Measurements from ENCODE around the gene SERTAD3. TPM values are rescaled to one million over a fixed set of nuclear protein-coding genes. Genes with fewer than 3 reads are reported as not detected.

SERTAD3 gene
- polyA plus RNA-seq, 1 donor = 32.5 TPM

DNA sequence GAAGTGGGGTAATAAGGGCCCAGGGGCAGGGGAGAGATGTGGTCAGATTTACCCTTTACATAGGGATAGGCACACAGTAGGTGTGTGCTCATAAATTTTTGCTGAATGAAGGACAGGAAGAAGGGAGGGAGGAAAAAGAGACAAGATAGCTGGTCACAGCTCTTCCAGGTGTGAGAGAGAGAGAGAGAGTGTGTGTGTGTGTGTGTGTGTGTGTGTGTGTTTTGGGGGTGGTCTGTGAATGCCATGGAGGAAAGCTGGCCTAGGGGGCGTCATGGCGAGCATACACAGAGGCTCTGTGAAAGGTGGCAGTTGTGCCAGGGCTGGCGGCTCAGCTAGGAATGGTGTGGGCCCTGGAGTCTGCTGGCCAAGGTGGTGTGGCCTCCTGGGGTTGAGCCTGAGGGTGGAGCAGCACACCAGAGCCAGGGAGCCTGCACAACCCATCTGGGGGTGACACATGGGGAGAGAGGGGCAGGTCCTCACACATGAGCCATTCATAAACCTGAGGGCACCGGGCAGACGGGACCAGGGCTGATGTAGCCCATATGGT, 25.0 kb downstream of the SERTAD3 start:
- no peak for DNase-seq
- H3K4me1 ChIP-seq (ENCODE audit: control insufficient read depth, insufficient read depth, low read length) = peaks cover 24% of the 10 kb centered on the region
- H3K27ac ChIP-seq (ENCODE audit: low read length) = no peak overlapping the region
- H3K4me3 ChIP-seq (ENCODE audit: low read length) = no peak overlapping the region
- H3K27me3 ChIP-seq (ENCODE audit: control insufficient read depth, insufficient read depth, low read length) = no peaks in the 10 kb centered on the region
- H3K36me3 ChIP-seq (ENCODE audit: control insufficient read depth, insufficient read depth, low read length) = peaks cover 11% of the 10 kb centered on the region
- WGBS (ENCODE audit: insufficient coverage, low lambda C conversion rate) = no CpG with 5 or more reads among the region's 5 CpGs
- H3K9me3 ChIP-seq (ENCODE audit: control insufficient read depth, low read depth, low read length) = no peaks in the 10 kb centered on the region

DNA sequence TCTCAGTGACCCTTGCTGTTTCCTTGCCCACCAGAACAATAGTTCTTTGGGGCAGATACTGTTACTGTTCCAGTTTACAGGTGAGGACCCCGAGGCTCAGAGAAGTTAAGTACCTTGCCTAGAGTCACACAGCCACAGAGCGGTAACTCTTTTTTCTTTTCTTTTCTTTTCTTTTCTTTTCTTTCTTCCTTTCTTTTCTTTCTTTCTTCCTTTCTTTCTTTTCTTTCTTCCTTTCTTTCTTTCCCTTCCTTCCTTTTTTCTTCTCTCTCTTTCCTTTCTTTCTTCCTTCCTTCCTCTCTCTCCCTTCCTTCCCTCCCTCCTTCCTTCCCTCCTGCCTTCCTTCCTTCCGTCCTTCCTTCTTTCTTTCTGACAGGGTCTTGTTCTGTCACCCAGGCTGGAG, 26.1 kb downstream of the SERTAD3 start:
- Histone ChIP-seq H3K27me3 (ENCODE audit: control insufficient read depth, insufficient read depth, low read length) (no peaks in the 10 kb centered on the region), H3K27ac (ENCODE audit: low read length) (peak overlapping the region; percentile 71), H3K4me3 (ENCODE audit: low read length) (no peak overlapping the region), H3K9me3 (ENCODE audit: control insufficient read depth, low read depth, low read length) (no peaks in the 10 kb centered on the region), H3K4me1 (ENCODE audit: control insufficient read depth, insufficient read depth, low read length) (peaks cover 24% of the 10 kb centered on the region), H3K36me3 (ENCODE audit: control insufficient read depth, insufficient read depth, low read length) (peaks cover 8% of the 10 kb centered on the region)
- WGBS (ENCODE audit: insufficient coverage, low lambda C conversion rate) = 96% methylated on average over 2 of the region's 3 CpGs
- no peak for DNase-seq

DNA sequence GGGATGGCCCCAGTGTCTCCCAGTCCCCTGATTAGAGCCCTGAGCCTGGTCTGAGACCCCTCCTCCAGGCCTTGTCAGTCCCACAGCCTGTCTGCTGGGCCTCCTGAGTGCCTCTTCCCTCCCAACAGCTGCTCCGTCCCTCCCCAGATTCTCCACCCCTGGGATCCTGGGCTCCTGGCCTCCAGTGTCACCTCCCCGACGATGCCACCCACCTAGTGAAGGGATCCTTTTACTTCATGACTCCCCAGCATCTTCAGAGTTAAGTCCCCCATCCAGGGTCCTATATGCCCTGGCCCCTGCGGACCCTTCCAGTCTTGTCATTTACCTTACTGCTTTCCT, 26.5 kb downstream of the SERTAD3 start:
- H3K4me3 ChIP-seq (ENCODE audit: low read length) = no peak overlapping the region
- H3K9me3 ChIP-seq (ENCODE audit: control insufficient read depth, low read depth, low read length) = no peaks in the 10 kb centered on the region
- H3K4me1 ChIP-seq (ENCODE audit: control insufficient read depth, insufficient read depth, low read length) = peaks cover 24% of the 10 kb centered on the region
- no peak for DNase-seq
- WGBS (ENCODE audit: insufficient coverage, low lambda C conversion rate) = no CpG with 5 or more reads among the region's 4 CpGs
- peaks cover 4% of the 10 kb centered on the region for H3K36me3 ChIP-seq (ENCODE audit: control insufficient read depth, insufficient read depth, low read length)
- peak overlapping the region; percentile 71 for H3K27ac ChIP-seq (ENCODE audit: low read length)
- H3K27me3 ChIP-seq (ENCODE audit: control insufficient read depth, insufficient read depth, low read length) = no peaks in the 10 kb centered on the region

DNA sequence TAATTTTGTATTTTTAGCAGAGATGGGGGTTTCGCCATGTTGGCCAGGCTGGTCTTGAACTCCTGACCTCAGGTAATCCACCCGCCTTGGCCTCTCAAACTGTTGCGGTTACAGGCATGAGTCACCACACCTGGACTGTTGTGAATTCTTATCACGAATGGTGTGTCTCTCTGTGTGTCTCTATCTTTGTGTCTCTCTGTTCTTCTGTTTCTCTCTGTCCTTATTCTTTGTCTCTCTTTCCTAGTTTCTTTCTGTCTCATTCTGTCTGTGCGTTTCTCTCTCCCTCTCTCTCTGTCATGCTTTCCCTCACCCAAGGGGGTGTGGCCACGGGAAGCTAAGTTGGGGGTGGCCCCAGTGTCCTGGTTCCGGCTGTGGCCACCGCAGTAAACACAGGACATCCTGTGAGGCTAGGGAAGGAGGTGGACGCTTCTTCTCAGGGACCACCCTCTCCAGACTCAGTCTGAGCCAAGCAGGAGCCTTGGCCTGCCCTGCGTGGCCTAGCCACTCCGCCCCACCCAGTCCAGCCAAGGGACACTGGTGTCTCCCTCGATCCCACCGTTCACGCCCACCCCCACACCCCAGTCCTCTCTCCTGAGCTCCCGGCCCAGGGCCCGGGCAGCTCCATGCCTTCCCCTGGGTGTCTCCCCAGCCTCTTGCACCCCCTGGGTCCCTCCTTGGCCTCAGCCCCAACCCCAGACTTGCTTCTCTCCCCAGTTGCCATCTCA, 27.1 kb downstream of the SERTAD3 start:
- 24% methylated on average over 2 of the region's 16 CpGs for WGBS (ENCODE audit: insufficient coverage, low lambda C conversion rate)

DNA sequence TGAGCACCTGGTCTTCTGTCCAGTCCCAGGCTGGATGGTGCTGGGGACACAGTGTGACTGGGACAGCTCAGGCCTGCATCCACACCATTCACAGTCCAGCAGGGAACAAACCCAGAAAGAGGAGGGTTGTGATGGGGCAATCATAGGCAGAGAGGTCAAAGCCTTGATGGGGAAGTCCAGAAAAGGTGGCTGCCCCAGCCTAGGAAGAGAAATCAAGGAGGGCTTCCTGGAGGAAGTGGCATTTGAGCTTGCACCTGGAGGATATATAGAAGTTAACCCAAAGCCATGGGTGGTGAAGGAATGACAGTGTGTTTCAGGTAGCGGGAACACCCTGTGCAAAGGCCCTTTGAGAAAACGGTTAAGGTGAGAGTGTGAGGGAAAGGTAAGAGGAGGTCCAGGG, 28.4 kb downstream of the SERTAD3 start:
- H3K27ac ChIP-seq (ENCODE audit: low read length) = no peak overlapping the region
- DNase-seq = no peak
- no peaks in the 10 kb centered on the region for H3K36me3 ChIP-seq (ENCODE audit: control insufficient read depth, insufficient read depth, low read length)
- no peaks in the 10 kb centered on the region for H3K27me3 ChIP-seq (ENCODE audit: control insufficient read depth, insufficient read depth, low read length)
- 67% methylated on average over 1 of the region's 2 CpGs for WGBS (ENCODE audit: insufficient coverage, low lambda C conversion rate)
- no peaks in the 10 kb centered on the region for H3K9me3 ChIP-seq (ENCODE audit: control insufficient read depth, low read depth, low read length)
- peaks cover 29% of the 10 kb centered on the region for H3K4me1 ChIP-seq (ENCODE audit: control insufficient read depth, insufficient read depth, low read length)
- H3K4me3 ChIP-seq (ENCODE audit: low read length) = no peak overlapping the region

More for the DNA sequence above, 27.1 kb downstream of the SERTAD3 start:
- DNase-seq = peak; percentile 42 to 61
- H3K4me3 ChIP-seq (ENCODE audit: low read length) = no peak overlapping the region
- H3K9me3 ChIP-seq (ENCODE audit: control insufficient read depth, low read depth, low read length) = no peaks in the 10 kb centered on the region
- no peaks in the 10 kb centered on the region for H3K27me3 ChIP-seq (ENCODE audit: control insufficient read depth, insufficient read depth, low read length)
- peaks cover 26% of the 10 kb centered on the region for H3K4me1 ChIP-seq (ENCODE audit: control insufficient read depth, insufficient read depth, low read length)
- H3K27ac ChIP-seq (ENCODE audit: low read length) = peak overlapping the region; percentile 71
- no peaks in the 10 kb centered on the region for H3K36me3 ChIP-seq (ENCODE audit: control insufficient read depth, insufficient read depth, low read length)

DNA sequence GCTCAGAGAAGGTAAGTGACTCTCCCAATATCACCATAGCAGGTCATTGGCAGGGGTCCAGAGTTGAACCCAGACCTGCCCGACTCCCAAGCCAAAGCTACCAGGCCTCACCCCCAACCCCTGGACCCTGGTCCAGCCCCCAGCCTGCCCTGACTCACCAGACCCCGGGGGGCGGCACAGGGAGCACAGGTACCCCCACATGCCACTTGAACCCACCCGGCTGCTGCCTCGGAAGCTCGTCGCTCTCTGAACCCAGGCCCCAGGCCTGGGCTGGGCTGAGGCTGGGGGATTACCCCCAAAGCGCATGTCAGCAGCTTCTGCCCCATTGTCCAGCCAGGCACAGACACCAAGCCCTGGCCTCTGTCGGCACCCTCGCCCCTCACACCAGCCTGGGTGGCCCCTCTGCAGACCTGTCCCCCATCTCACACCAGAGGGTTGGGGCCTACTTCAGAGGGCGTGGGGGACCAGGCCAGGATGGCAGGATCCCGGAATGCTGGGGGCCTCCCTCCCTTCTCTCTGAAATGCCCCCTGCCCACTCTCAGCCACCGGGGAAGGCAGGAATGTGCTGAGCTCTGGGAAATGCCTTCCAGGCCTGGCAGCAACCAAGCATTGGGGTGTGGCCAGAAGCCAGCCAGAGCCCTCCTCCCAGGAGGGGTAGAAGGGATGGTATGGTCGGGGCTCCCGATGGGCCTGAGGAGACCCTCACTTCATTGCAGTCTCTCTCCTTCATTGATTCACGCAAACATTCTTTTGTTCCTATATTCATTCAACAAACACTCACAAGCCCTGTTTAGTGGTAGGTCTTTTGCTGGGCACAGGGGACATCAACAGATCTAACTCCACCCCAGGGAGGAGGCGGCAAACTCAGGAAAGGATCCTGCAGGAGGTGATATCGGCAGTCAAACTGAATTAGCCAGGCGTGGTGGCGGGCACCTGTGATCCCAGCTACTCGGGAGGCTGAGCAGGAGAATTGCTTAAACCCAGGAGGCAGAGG, 29.3 kb downstream of the SERTAD3 start:
- Histone ChIP-seq H3K36me3 (ENCODE audit: control insufficient read depth, insufficient read depth, low read length) (no peaks in the 10 kb centered on the region), H3K4me3 (ENCODE audit: low read length) (no peak overlapping the region), H3K27ac (ENCODE audit: low read length) (no peak overlapping the region), H3K4me1 (ENCODE audit: control insufficient read depth, insufficient read depth, low read length) (peaks cover 29% of the 10 kb centered on the region), H3K9me3 (ENCODE audit: control insufficient read depth, low read depth, low read length) (no peaks in the 10 kb centered on the region), H3K27me3 (ENCODE audit: control insufficient read depth, insufficient read depth, low read length) (no peaks in the 10 kb centered on the region)
- DNase-seq = no peak
- no CpG with 5 or more reads among the region's 21 CpGs for WGBS (ENCODE audit: insufficient coverage, low lambda C conversion rate)

DNA sequence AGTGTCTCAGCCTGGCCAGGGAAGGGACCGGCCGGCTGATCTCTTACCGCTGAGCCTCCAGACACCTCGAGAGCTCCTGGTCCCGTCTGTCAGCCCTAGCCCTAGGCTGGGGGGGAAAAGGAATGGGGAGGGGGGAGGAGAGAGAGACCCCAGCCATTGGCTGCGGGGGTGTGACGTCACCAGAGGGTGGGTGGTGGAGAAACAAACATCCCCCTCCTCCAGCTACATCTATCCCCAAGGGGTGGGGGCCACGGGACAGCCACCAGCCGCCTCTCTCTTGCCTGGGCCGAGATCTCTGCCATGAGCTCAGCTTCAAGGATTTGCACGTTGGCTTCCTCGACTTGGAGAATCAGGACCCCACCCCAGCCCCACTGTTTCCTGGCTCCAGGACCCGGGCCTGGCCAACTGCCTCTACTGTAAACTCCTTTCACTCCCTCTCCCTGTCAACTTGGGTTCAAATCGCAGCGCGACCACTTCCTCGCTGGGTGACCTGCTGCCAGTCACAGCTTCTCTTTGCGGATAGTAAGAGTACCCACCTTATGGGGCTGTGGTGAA, 30.8 kb downstream of the SERTAD3 start, which contains the start of gene PRX:
TSS of gene PRX (minus strand) at position 88 of the 555 bp plus-strand sequence. CDS start 5,446 bp downstream, outside the sequence.
- Histone ChIP-seq H3K4me1 (ENCODE audit: control insufficient read depth, insufficient read depth, low read length) (peaks cover 29% of the 10 kb centered on the region), H3K36me3 (ENCODE audit: control insufficient read depth, insufficient read depth, low read length) (no peaks in the 10 kb centered on the region), H3K27ac (ENCODE audit: low read length) (no peak within 1 kb of the TSS), H3K27me3 (ENCODE audit: control insufficient read depth, insufficient read depth, low read length) (no peaks in the 10 kb centered on the region), H3K9me3 (ENCODE audit: control insufficient read depth, low read depth, low read length) (no peaks in the 10 kb centered on the region), H3K4me3 (ENCODE audit: low read length) (no peak within 1 kb of the TSS)
- WGBS (ENCODE audit: insufficient coverage, low lambda C conversion rate) = no CpG with 5 or more reads among the region's 18 CpGs
- DNase-seq = no peak

DNA sequence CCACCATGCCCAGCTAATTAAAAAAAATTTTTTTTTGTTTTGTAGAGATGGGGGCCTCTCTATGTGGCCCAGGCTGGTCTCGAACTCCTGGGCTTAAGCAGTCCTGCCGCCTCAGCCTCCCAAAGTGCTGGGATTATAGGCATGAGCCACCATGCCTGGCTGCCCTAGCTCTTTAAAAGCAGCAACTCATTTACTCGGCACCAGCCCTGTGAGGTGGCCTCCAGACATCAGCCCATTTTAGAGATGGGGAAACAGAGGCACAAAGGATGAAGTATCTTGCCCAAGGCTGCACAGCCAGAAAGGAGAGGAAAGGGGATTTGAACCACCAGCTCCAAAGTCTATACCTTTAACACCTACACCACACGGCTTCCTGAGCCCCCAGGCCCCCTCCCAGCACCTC, 31.3 kb downstream of the SERTAD3 start:
- Histone ChIP-seq H3K4me1 (ENCODE audit: control insufficient read depth, insufficient read depth, low read length) (peaks cover 29% of the 10 kb centered on the region), H3K4me3 (ENCODE audit: low read length) (no peak overlapping the region), H3K27me3 (ENCODE audit: control insufficient read depth, insufficient read depth, low read length) (no peaks in the 10 kb centered on the region), H3K9me3 (ENCODE audit: control insufficient read depth, low read depth, low read length) (no peaks in the 10 kb centered on the region), H3K36me3 (ENCODE audit: control insufficient read depth, insufficient read depth, low read length) (no peaks in the 10 kb centered on the region), H3K27ac (ENCODE audit: low read length) (no peak overlapping the region)
- no CpG with 5 or more reads among the region's 4 CpGs for WGBS (ENCODE audit: insufficient coverage, low lambda C conversion rate)
- DNase-seq = no peak

DNA sequence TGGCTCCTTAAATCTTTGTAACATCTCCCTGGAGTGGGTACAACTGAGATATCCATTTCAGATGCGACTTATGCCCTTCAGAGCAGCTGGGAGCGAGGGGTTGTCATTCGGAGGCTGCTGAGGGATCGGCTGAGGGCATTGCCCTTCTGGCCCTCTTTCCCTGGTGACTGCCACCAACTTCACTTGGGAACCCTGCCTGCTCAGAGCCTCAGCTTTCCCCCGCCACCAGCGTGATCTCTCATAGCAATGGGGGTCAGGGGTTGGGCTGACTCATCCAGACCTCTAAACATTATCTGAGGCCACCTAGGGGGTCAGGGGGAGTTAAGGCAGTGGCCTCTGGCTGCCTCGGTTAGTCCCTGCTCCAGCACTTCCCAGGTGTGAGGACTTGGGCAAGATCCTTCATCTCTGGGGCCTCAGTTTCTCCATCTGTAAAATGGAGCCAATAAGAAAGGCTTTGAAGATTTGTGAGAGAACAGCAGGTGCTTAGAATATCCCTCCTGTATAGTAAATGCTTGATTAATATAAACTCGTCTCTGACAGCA, 32.1 kb downstream of the SERTAD3 start:
- no peak for DNase-seq
- no peaks in the 10 kb centered on the region for H3K9me3 ChIP-seq (ENCODE audit: control insufficient read depth, low read depth, low read length)
- no peak overlapping the region for H3K27ac ChIP-seq (ENCODE audit: low read length)
- no peaks in the 10 kb centered on the region for H3K27me3 ChIP-seq (ENCODE audit: control insufficient read depth, insufficient read depth, low read length)
- H3K4me1 ChIP-seq (ENCODE audit: control insufficient read depth, insufficient read depth, low read length) = peaks cover 23% of the 10 kb centered on the region
- no peak overlapping the region for H3K4me3 ChIP-seq (ENCODE audit: low read length)
- no CpG with 5 or more reads among the region's 8 CpGs for WGBS (ENCODE audit: insufficient coverage, low lambda C conversion rate)
- no peaks in the 10 kb centered on the region for H3K36me3 ChIP-seq (ENCODE audit: control insufficient read depth, insufficient read depth, low read length)

Data from large intestine (tissue), 3 donors.